HCT116 (cell line): ENCODE measurements around the gene PCDHB14. TPM values are rescaled to one million over a fixed set of nuclear protein-coding genes. Genes with fewer than 3 reads are reported as not detected.

Experiments used
- ATAC-seq: fragments of 200-7000 bp; cut with Tn5 transposase; 2 replicates; pipeline ENCODE4 v1.9.1; 2020; ENCODE audit warnings: mild to moderate bottlenecking, moderate library complexity
- BruUV-seq: library from RNA; stranded (reverse); fragments of 400-500 nt; replicated peaks from 2 replicates; lab custom pipeline; 2021; lab: Mats Ljungman, UMichigan
- CTCF ChIA-PET: fragments of 300-600 bp; sonication (Branson Sonifier 250); formaldehyde crosslinking; loops from one replicate; lab custom pipeline; 2021; ENCODE audit warnings: antibody characterized with exemption; lab: Charles Lee
- POLR2A ChIA-PET: fragments of 300-600, 350-600 bp; sonication (Branson Sonifier 250); formaldehyde crosslinking; loops from one replicate; lab custom pipeline; 2021; ENCODE audit warnings: antibody characterized with exemption; lab: Charles Lee
- RAD21 ChIA-PET, 2 experiments: fragments of 300-600 bp; sonication (Branson Sonifier 250); formaldehyde crosslinking; loops; one replicate each; lab custom pipeline; 2023; ENCODE audit warnings: low total read pairs in 2 of 2; ENCODE audit not compliant: uncharacterized antibody in 2 of 2, unreplicated experiment in 2 of 2, low non-redundant PET in 1 of 2; lab: Charles Lee
- DNase-seq: peaks from one replicate; pipeline ENCODE4 v3.0.0-alpha.2; 2010; ENCODE audit warnings: low read depth, low spot score
- H2AFZ ChIP-seq: fragments of 200-600 bp; shearing (Covaris generic), sonication (generic); 2 replicates; pipeline ENCODE4 v1.6.1; 2017; ENCODE audit warnings: low read depth, mixed run types, mixed read lengths, antibody characterized with exemption, low read length; ENCODE audit not compliant: poor library complexity, severe bottlenecking
- H3K27ac ChIP-seq: 2 replicates; pipeline ENCODE4 v1.5.1; 2012; ENCODE audit warnings: low read depth, low read length
- H3K27me3 ChIP-seq: fragments of 200-600 bp; sonication (generic); 2 replicates; pipeline ENCODE4 v1.6.1; 2016; ENCODE audit warnings: mixed run types, low read length, mixed read lengths; ENCODE audit not compliant: insufficient read depth
- H3K36me3 ChIP-seq, 2 experiments: fragments of 200-500 bp in 1 of 2; fragments of 200-600 bp in 1 of 2; sonication (Bioruptor generic) in 1 of 2; sonication (generic) in 1 of 2; 2 replicates each; pipeline versions ENCODE4 v1.5.1 to v1.6.1; 2014 to 2016; ENCODE audit warnings: low read length in 2 of 2, inconsistent platforms in 1 of 2, mixed read lengths in 1 of 2, mixed run types in 1 of 2; ENCODE audit not compliant: insufficient read depth in 2 of 2, control insufficient read depth in 1 of 2
- H3K4me1 ChIP-seq, 2 experiments: fragments of 200-600 bp in 1 of 2; sonication (generic) in 1 of 2; 2 replicates each; pipeline versions ENCODE4 v1.5.1 to v1.6.1; 2012 to 2017; ENCODE audit warnings: low read length in 2 of 2, inconsistent platforms in 1 of 2, mild to moderate bottlenecking in 1 of 2, mixed read lengths in 1 of 2, mixed run types in 1 of 2, moderate library complexity in 1 of 2; ENCODE audit not compliant: insufficient read depth in 2 of 2, control insufficient read depth in 1 of 2
- H3K4me2 ChIP-seq: fragments of 200-600 bp; sonication (generic); 2 replicates; pipeline ENCODE4 v1.6.1; 2017; ENCODE audit warnings: mixed run types, low read length, mixed read lengths
- H3K4me3 ChIP-seq, 2 experiments: fragments of 200-600 bp in 1 of 2; sonication (generic) in 1 of 2; replicated peaks in 1 of 2; 2 replicates each; pipeline ENCODE4 v1.5.1; 2011 to 2016; ENCODE audit warnings: low read length in 2 of 2, control low read depth in 1 of 2, low read depth in 1 of 2, mild to moderate bottlenecking in 1 of 2, mixed read lengths in 1 of 2, mixed run types in 1 of 2
- H3K79me2 ChIP-seq: fragments of 200-600 bp; sonication (generic); 2 replicates; pipeline ENCODE4 v1.6.1; 2017; ENCODE audit warnings: mild to moderate bottlenecking, mixed run types, low read length, moderate library complexity, mixed read lengths; ENCODE audit not compliant: insufficient read depth
- H3K9ac ChIP-seq: fragments of 200-600 bp; sonication (generic); 2 replicates; pipeline ENCODE4 v1.6.1; 2016; ENCODE audit warnings: low read length, mixed read lengths
- H3K9me2 ChIP-seq: fragments of 200-600 bp; sonication (generic), shearing (Covaris generic); 2 replicates; pipeline ENCODE4 v1.6.1; 2017; ENCODE audit warnings: mixed run types, mild to moderate bottlenecking, moderate library complexity; ENCODE audit not compliant: insufficient read depth
- H3K9me3 ChIP-seq, 2 experiments: fragments of 200-500 bp in 1 of 2; fragments of 200-600 bp in 1 of 2; sonication (Bioruptor generic) in 1 of 2; sonication (generic) in 1 of 2; 2 replicates each; pipeline ENCODE4 v1.6.1; 2014 to 2017; ENCODE audit warnings: low read length in 2 of 2, mixed read lengths in 2 of 2, inconsistent platforms in 1 of 2, low read depth in 1 of 2, mild to moderate bottlenecking in 1 of 2, mixed run types in 1 of 2, moderate library complexity in 1 of 2; ENCODE audit not compliant: control insufficient read depth in 1 of 2, insufficient read depth in 1 of 2
- H4K20me1 ChIP-seq: fragments of 200-600 bp; sonication (generic), shearing (Covaris generic); 2 replicates; pipeline ENCODE4 v1.6.1; 2017; ENCODE audit warnings: mixed run types, mild to moderate bottlenecking, moderate library complexity; ENCODE audit not compliant: insufficient read depth
- EGR1 ChIP-seq: IDR thresholded peaks from 2 replicates; pipeline ENCODE4 v1.6.1; 2012; ENCODE audit warnings: low read depth
- POLR2A ChIP-seq: IDR thresholded peaks from 2 replicates; pipeline ENCODE4 v1.7.0; 2011; ENCODE audit warnings: borderline replicate concordance; ENCODE audit not compliant: insufficient read depth, insufficient read length; ENCODE audit errors: extremely low read depth
- SP1 ChIP-seq: IDR thresholded peaks from 2 replicates; pipeline ENCODE4 v1.6.1; 2012; ENCODE audit warnings: low read depth
- ZFX ChIP-seq: fragments of 450-650 bp; IDR thresholded peaks from 2 replicates; pipeline ENCODE4 v1.6.1; 2017
- intact Hi-C: fragments of 100-400 bp; cut with micrococcal nuclease; formaldehyde crosslinking; loops from 2 replicates; pipeline ENCODE4 v1.10.0; 2022
- total RNA-seq: library from RNA; stranded (reverse); gene quantifications from one replicate; pipeline ENCODE4 v1.2.1, GENCODE V29; 2021; ENCODE audit not compliant: unreplicated experiment
- TF ChIP-seq, protein P1 (sequence below), 3 experiments: fragments of 200-600 bp in 1 of 3; sonication (generic) in 1 of 3; IDR thresholded peaks in 2 of 3; conservative IDR thresholded peaks in 1 of 3; 2 replicates each; pipeline ENCODE4 v1.5.1; 2012 to 2017; ENCODE audit warnings: low read depth in 2 of 3, low read length in 2 of 3, antibody characterized with exemption in 1 of 3, borderline replicate concordance in 1 of 3, control low read depth in 1 of 3, mild to moderate bottlenecking in 1 of 3, mixed read lengths in 1 of 3, mixed run types in 1 of 3, moderate library complexity in 1 of 3; ENCODE audit not compliant: insufficient read depth in 1 of 3
- TF ChIP-seq, protein P2 (sequence below): IDR thresholded peaks from 2 replicates; pipeline ENCODE4 v1.6.1; 2012; ENCODE audit warnings: low read depth

The PCDHB14 gene
- total RNA-seq, 1 experiment from 2014 or later: 0.27 TPM

DNA sequence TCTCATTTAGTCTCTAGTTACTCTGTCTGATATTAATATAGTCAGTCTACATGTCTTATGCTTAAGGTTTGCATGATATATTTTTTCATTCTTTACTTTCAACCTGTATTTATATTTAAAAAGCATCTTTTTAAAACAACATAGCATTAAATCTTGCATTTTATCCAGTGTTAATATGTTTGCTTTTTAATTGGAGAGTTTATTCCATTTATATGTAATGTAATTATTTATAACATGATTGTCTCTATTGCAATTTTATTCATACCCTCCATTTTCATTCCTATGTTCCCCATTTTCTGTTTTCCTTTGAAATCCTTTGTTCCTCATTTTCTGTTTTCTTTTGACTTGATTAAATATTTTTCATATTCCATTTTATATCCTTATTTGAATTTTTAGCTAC is 35.3 kb downstream of the PCDHB14 start:
- BruUV-seq: no TSS peak
- Histone ChIP-seq H3K4me2 (no peak overlapping the region), H3K9me2 (no peaks in the 10 kb centered on the region), H3K4me1 (no peaks in the 10 kb centered on the region), H3K4me3 (no peak overlapping the region), H3K79me2 (no peaks in the 10 kb centered on the region), H3K9ac (no peak overlapping the region), H3K9me3 (peaks cover 21 to 26% of the 10 kb centered on the region in 2 experiments; a peak in 2 of 4 replicates), H3K36me3 (no peaks in the 10 kb centered on the region), H2AFZ (no peak overlapping the region), H3K27me3 (no peaks in the 10 kb centered on the region), H3K27ac (no peak overlapping the region), H4K20me1 (no peaks in the 10 kb centered on the region)
- ChIA-PET RAD21 (no interaction called here), POLR2A (no interaction called here), CTCF (no interaction called here)
- ATAC-seq: no peak
- TF ChIP-seq SP1 (no peak), POLR2A (no peak), ZFX (no peak), EGR1 (no peak)
- TF ChIP-seq, protein P1, sequence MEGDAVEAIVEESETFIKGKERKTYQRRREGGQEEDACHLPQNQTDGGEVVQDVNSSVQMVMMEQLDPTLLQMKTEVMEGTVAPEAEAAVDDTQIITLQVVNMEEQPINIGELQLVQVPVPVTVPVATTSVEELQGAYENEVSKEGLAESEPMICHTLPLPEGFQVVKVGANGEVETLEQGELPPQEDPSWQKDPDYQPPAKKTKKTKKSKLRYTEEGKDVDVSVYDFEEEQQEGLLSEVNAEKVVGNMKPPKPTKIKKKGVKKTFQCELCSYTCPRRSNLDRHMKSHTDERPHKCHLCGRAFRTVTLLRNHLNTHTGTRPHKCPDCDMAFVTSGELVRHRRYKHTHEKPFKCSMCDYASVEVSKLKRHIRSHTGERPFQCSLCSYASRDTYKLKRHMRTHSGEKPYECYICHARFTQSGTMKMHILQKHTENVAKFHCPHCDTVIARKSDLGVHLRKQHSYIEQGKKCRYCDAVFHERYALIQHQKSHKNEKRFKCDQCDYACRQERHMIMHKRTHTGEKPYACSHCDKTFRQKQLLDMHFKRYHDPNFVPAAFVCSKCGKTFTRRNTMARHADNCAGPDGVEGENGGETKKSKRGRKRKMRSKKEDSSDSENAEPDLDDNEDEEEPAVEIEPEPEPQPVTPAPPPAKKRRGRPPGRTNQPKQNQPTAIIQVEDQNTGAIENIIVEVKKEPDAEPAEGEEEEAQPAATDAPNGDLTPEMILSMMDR (IDR thresholded peaks at IDR 0.05 in 2 of 3, conservative IDR thresholded peaks at IDR 0.05 in 1 of 3; ENCODE audit: borderline replicate concordance in 1 of 3, insufficient read depth in 1 of 3, low read depth in 2 of 3, low read length in 2 of 3): no peak
- TF ChIP-seq, protein P2, sequence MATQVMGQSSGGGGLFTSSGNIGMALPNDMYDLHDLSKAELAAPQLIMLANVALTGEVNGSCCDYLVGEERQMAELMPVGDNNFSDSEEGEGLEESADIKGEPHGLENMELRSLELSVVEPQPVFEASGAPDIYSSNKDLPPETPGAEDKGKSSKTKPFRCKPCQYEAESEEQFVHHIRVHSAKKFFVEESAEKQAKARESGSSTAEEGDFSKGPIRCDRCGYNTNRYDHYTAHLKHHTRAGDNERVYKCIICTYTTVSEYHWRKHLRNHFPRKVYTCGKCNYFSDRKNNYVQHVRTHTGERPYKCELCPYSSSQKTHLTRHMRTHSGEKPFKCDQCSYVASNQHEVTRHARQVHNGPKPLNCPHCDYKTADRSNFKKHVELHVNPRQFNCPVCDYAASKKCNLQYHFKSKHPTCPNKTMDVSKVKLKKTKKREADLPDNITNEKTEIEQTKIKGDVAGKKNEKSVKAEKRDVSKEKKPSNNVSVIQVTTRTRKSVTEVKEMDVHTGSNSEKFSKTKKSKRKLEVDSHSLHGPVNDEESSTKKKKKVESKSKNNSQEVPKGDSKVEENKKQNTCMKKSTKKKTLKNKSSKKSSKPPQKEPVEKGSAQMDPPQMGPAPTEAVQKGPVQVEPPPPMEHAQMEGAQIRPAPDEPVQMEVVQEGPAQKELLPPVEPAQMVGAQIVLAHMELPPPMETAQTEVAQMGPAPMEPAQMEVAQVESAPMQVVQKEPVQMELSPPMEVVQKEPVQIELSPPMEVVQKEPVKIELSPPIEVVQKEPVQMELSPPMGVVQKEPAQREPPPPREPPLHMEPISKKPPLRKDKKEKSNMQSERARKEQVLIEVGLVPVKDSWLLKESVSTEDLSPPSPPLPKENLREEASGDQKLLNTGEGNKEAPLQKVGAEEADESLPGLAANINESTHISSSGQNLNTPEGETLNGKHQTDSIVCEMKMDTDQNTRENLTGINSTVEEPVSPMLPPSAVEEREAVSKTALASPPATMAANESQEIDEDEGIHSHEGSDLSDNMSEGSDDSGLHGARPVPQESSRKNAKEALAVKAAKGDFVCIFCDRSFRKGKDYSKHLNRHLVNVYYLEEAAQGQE: no peak
- DNase-seq: no peak
- intact Hi-C loops: no loop called here
